Liver (tissue), 3 donors: ENCODE data around the gene MR1.

ENCODE experiments used
- CTCF ChIP-seq: fragments of 150-350 bp; IDR thresholded peaks from 2 replicates; pipeline ENCODE4 v1.5.1; 2017; ENCODE audit warnings: improper control_type of control experiment, low read depth, low read length; ENCODE audit not compliant: missing input control
- RAD21 ChIP-seq, 2 donors: IDR thresholded peaks; 2 replicates each; pipeline ENCODE4 v1.6.1; 2016; ENCODE audit warnings: antibody characterized with exemption in 2 of 2, mild to moderate bottlenecking in 2 of 2
- YY1 ChIP-seq: IDR thresholded peaks from 2 replicates; pipeline ENCODE4 v1.6.1; 2016; ENCODE audit warnings: antibody characterized with exemption, mild to moderate bottlenecking
- donor health status: healthy.
- donor health status: healthy.

- TF ChIP-seq CTCF = no peak
- no peak for TF ChIP-seq RAD21 (IDR thresholded peaks at IDR 0.05)
- no peak for TF ChIP-seq YY1
These were observed 27.7 kb downstream of the MR1 start for GRCh38 chr1:181061487-181061886.
